Activated CD8-positive, alpha-beta T cell treated with anti-CD3 and anti-CD28 coated beads for 36 hours (primary cell): Measurements from ENCODE around the gene HDAC6. TPM values are rescaled to one million over a fixed set of nuclear protein-coding genes. Genes with fewer than 3 reads are reported as not detected.

ENCODE experiments used
- ATAC-seq: fragments of 200-7000 bp; cut with Tn5 transposase; one replicate; pipeline ENCODE4 v1.10.0; 2021; ENCODE audit warnings: mild to moderate bottlenecking, moderate library complexity
- CTCF ChIA-PET: fragments of 350-600 bp; sonication (Branson Sonifier 250); formaldehyde crosslinking; loops from one replicate; lab custom pipeline; 2021; ENCODE audit warnings: antibody characterized with exemption; lab: Charles Lee
- POLR2A ChIA-PET: fragments of 350-600 bp; sonication (Branson Sonifier 250); formaldehyde crosslinking; loops from one replicate; lab custom pipeline; 2021; ENCODE audit warnings: antibody characterized with exemption; lab: Charles Lee
- DNase-seq: peaks from one replicate; pipeline ENCODE4 v3.0.0-alpha.2; 2020
- H3K27ac Mint-ChIP-seq: one replicate; pipeline ENCODE4 v1.8.0; 2021; ENCODE audit warnings: mild to moderate bottlenecking, mixed read lengths
- H3K27me3 Mint-ChIP-seq: one replicate; pipeline ENCODE4 v1.8.0; 2021; ENCODE audit warnings: mixed read lengths
- H3K36me3 Mint-ChIP-seq: one replicate; pipeline ENCODE4 v1.8.0; 2021; ENCODE audit warnings: low read depth, mixed read lengths
- H3K4me1 Mint-ChIP-seq: one replicate; pipeline ENCODE4 v1.8.0; 2021; ENCODE audit warnings: low read depth, mixed read lengths
- H3K4me3 Mint-ChIP-seq: one replicate; pipeline ENCODE4 v1.8.0; 2021; ENCODE audit warnings: mild to moderate bottlenecking, moderate library complexity, mixed read lengths
- H3K9me3 Mint-ChIP-seq: one replicate; pipeline ENCODE4 v1.8.0; 2021; ENCODE audit warnings: mixed read lengths
- intact Hi-C: fragments of 100-400 bp; cut with micrococcal nuclease; formaldehyde crosslinking; loops from one replicate; pipeline ENCODE4 v1.10.0; 2022
- total RNA-seq, 2 experiments: library from RNA; stranded (reverse); gene quantifications; one replicate each; pipeline ENCODE4 v1.2.3, GENCODE V29; 2021
- TF ChIP-seq, protein P1 (sequence below): fragments of 200-600 bp; IDR thresholded peaks from one replicate; pipeline ENCODE4 v1.8.0; 2022; ENCODE audit warnings: antibody characterized with exemption, mild to moderate bottlenecking

The HDAC6 gene
- total RNA-seq = 10 to 100 TPM; 51.2 to 54.5 TPM

DNA sequence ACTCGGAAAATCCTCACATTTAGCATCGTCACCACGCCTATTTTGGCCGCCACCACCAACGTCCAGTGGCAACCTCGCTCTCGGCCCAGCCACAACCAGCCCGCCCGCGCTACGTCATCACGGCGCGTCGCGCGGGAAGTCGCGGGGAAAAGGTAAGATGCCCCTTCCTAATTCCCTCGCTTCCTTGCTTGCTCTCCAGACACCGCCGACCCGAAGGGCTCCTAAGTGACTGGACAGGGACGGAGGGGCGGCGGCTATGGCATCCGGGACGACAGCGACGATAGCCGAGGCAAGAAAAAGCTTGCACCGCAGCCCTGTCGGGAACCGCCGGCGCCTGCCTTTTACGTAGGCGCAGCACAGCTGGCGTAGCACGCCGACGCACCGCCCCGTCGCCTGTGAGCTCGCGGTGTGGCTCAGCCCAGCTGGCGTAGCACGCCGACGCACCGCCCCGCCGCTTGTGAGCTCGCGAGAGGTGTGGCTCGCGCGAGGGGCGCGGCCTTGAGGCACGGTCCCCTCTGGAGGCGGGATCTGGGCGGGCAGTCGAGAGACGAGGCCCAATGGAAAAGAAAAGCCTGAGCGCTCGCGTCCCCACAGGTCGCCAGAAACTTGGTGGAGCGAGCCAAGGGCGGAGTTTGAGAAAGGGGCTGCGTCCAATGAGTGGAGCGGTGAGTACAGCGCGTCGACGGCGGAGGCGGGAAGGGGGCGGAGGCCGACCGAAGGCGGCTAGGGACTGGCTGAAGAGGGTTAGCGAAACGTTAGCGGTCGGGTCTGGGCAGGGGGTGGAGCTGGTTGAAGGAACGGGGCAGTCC is at the start of gene HDAC6:
TSS of gene HDAC6 (plus strand) at position 788 of the 809 bp plus-strand sequence. CDS start 626 bp downstream, outside the sequence.
- Mint-ChIP-seq H3K36me3 (peaks cover 8% of the 10 kb centered on the region), H3K9me3 (no peaks in the 10 kb centered on the region), H3K27ac (peak within 1 kb of the TSS; percentile 99), H3K4me3 (peak within 1 kb of the TSS; percentile 94), H3K27me3 (no peaks in the 10 kb centered on the region), H3K4me1 (peaks cover 20% of the 10 kb centered on the region)
- intact Hi-C loops = loop anchor here (5.0 kb wide), 1 partner anchor 136 kb away; no protein-coding TSS in a partner anchor
- POLR2A ChIA-PET = interaction anchor here (0.7 to 2.5 kb wide), 5 partner anchors 65 to 210 kb away, joined by 3 to 8 read pairs (median 4); partner anchors contain the start of genes SUV39H1 and WAS
- CTCF ChIA-PET = interaction anchor here (1.0 to 1.4 kb wide), 3 partner anchors 118 to 157 kb away, joined by 3 to 4 read pairs (median 3); partner anchors contain the start of gene WAS
- DNase-seq (peak; percentile 96), ATAC-seq (peak; percentile 87)
- TF ChIP-seq, protein P1, sequence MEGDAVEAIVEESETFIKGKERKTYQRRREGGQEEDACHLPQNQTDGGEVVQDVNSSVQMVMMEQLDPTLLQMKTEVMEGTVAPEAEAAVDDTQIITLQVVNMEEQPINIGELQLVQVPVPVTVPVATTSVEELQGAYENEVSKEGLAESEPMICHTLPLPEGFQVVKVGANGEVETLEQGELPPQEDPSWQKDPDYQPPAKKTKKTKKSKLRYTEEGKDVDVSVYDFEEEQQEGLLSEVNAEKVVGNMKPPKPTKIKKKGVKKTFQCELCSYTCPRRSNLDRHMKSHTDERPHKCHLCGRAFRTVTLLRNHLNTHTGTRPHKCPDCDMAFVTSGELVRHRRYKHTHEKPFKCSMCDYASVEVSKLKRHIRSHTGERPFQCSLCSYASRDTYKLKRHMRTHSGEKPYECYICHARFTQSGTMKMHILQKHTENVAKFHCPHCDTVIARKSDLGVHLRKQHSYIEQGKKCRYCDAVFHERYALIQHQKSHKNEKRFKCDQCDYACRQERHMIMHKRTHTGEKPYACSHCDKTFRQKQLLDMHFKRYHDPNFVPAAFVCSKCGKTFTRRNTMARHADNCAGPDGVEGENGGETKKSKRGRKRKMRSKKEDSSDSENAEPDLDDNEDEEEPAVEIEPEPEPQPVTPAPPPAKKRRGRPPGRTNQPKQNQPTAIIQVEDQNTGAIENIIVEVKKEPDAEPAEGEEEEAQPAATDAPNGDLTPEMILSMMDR = no peak

DNA sequence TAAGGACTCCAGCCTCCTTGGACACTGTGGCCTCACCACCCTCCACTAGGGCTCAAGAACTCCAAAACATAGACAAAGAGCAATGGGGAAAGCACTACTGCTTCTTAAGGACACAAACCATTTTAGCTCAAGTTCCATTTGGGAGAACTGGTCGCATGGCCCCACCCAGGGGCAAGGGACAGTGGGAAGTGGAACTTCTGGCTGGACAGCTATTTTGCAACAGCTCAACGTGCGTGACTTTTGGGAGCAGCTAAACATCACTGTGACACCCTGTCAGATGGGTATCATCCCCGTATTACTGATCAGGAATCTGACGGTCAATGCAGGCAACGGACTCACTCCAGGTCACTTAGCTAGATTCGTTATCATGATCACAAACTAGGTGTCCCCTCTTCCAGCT is 49.4 kb upstream of the HDAC6 start:
- Mint-ChIP-seq H3K27ac (no peak overlapping the region), H3K36me3 (no peaks in the 10 kb centered on the region), H3K4me3 (no peak overlapping the region), H3K4me1 (peaks cover 4% of the 10 kb centered on the region), H3K27me3 (no peaks in the 10 kb centered on the region), H3K9me3 (no peaks in the 10 kb centered on the region)
- POLR2A ChIA-PET = no interaction called here
- intact Hi-C loops = no loop called here
- CTCF ChIA-PET = no interaction called here
- TF ChIP-seq, protein P1 = no peak
- DNase-seq (no peak), ATAC-seq (no peak)

DNA sequence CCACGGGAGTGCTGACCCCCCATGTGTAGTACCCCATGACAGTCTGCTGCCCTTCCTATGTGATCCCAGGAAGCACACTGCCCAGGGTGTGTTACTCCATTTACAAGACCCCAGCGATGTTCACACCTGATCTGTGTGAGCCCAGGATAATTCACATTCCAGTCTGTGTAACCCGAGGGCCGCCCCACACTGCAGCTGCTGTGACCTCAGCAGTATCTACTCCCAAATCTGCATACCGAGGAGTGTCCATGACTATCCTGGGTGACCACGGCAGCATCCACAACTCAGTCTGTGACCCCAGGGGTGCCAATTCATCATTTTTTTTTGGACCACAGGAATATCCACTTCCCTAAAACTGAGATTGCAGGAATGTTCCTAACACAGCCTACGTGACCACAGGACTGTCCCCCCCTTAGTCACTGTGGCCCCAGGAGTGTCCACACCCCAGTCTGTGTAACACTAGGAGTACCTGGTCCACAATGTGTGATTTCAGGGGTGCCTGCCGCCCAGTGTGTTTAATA is 48.1 kb upstream of the HDAC6 start:
- DNase-seq = no peak
- no peak for ATAC-seq
- Mint-ChIP-seq H3K27ac (no peak overlapping the region), H3K4me3 (no peak overlapping the region), H3K27me3 (no peaks in the 10 kb centered on the region), H3K4me1 (peaks cover 4% of the 10 kb centered on the region), H3K36me3 (no peaks in the 10 kb centered on the region), H3K9me3 (no peaks in the 10 kb centered on the region)
- intact Hi-C loops = no loop called here
- ChIA-PET POLR2A (no interaction called here), CTCF (no interaction called here)
- TF ChIP-seq, protein P1 = no peak

DNA sequence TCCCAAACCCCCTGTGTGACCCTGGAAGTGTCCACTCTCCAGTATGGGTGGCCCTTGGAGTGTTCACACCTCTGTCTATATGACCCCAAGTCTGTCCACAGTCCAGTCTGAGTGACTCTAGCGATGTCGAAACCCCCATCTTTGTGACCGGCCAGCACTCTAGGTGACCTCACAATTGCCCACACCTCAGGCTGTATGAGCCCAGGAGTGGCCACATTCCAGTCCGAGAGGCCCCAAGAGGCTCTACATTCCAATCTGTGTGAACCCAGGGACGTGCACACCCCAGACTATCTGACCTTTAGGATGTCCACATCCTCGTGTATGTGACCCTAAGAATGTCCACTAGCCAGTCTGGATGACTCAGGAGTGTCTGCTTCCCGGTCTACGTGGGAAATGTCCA is 47.6 kb upstream of the HDAC6 start:
- ChIA-PET CTCF (no interaction called here), POLR2A (no interaction called here)
- DNase-seq = no peak
- H3K27ac Mint-ChIP-seq = no peak overlapping the region
- H3K4me3 Mint-ChIP-seq = no peak overlapping the region
- TF ChIP-seq, protein P1 = no peak
- no peaks in the 10 kb centered on the region for H3K9me3 Mint-ChIP-seq
- H3K4me1 Mint-ChIP-seq = peaks cover 4% of the 10 kb centered on the region
- intact Hi-C loops = no loop called here
- ATAC-seq = no peak
- no peaks in the 10 kb centered on the region for H3K27me3 Mint-ChIP-seq
- H3K36me3 Mint-ChIP-seq = no peaks in the 10 kb centered on the region
